Hematopoietic multipotent progenitor cell treated with erythropoietin and hydrocortisone succinate and interleukin-3 and kit ligand, for 4 days (in vitro differentiated cells): ENCODE measurements around the gene KCNH8.
A peak's percentile ranks its signal among the peaks of the same experiment; 100 is the strongest.

ENCODE experiments used
- DNase-seq: peaks from one replicate; pipeline ENCODE4 v3.0.0-alpha.2; 2015

Gene KCNH8

GRCh38 chr3:19392150-19392549 lies 243.8 kb downstream of the KCNH8 start:
- peak; percentile 38 for DNase-seq

- no peak for DNase-seq
Observed at GRCh38 chr3:19394946-19395345, 246.6 kb downstream of the KCNH8 start.

GRCh38 chr3:19396726-19397125 lies 248.4 kb downstream of the KCNH8 start:
- DNase-seq: no peak

DNA sequence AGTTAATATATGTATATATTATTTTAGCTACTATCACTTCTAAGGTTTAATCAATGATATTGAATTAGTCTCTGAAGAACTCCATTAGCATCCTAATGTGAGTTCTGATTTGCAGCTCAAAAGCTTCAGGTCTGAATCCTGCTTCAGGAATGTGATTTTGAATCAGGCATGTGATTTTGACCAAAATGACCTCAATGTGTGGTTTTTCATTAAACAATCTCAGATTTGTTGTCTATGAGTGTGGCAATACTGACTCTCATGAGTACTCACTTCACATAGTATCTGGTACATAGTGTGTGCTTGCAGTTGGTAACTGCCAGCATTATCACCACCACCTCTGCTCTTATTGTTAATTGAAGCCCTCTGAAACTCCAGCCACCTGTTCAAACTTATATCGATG lies 251.0 kb downstream of the KCNH8 start:
- DNase-seq: no peak

DNA sequence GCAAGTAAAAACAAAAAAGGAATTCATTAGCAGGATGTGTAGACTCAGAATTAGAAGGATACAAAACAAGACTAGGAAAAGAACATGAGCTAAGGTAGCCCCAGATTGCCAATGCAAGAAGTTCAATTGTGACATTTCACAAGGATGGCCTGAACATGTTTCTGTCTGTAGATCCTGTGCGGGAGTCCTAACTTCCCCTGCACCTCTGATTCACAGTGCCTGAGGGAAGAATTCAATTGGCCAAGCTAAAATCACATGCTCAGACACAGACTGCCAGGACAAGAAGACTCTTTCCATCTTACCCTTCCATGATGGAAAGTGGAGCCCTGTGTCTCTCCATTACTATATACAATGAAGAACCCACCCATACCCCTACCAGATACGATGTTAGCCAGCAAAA lies 251.5 kb downstream of the KCNH8 start:
- no peak for DNase-seq

GRCh38 chr3:19420159-19420558 lies 271.8 kb downstream of the KCNH8 start:
- DNase-seq: no peak

GRCh38 chr3:19425825-19426224 lies 277.5 kb downstream of the KCNH8 start:
- no peak for DNase-seq

DNA sequence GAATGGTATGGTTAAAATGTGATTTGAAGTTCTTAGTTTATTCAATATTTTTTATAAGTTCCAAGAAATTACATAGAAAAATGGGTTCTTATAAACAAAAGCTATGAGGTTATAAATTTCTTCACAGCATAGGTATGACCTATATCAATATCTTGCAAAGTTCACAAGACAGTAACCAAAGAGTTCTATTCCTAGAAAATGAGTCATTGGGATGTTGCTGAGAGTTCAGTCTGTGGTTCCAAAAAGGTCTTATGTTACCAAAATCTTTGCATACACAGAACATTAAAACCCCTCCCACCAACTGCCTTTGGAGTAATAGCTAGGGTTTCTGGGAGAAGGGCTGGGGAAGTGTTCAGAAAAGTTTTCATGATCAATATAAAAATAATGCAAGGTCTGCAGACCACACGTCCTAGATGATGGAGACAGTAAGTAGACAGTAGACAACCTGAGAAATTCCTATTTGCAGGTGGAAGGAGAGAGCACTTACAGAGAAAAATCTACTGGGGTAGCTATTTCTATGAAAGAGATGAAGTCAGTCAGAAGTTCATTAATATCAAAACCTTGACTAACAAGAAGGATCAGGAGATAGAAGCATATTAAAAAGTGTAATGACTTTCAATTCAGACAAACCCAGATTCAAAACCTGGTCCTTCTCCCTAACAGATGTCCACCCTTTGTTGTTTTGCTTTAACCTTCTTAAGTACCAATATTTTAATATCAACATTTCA lies 279.3 kb downstream of the KCNH8 start:
- DNase-seq: no peak

- DNase-seq: peak; percentile 1
Observed at GRCh38 chr3:19428729-19429128, 280.4 kb downstream of the KCNH8 start.

- no peak for DNase-seq
Observed at GRCh38 chr3:19432669-19433068, 284.4 kb downstream of the KCNH8 start.

GRCh38 chr3:19436746-19437145 lies 288.4 kb downstream of the KCNH8 start:
- no peak for DNase-seq

DNA sequence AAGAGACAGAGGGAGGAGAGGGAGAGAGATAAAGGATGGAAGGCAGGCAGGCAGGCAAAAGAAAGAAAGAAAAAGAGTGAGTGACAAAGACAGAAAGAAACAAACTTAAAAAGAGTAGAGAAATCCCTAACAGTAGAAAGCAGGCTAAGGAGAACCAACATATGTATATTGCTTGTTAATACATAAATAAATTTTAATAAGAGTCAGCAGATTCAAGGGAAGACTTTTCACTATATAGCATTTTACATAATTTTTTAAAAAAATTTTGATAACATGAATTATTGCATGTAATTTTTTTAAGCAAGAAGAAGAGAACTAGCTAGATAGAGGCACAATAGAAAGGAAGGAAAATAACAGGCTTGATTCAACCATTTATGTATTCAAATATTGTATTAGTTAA lies 291.6 kb downstream of the KCNH8 start:
- DNase-seq: no peak

DNA sequence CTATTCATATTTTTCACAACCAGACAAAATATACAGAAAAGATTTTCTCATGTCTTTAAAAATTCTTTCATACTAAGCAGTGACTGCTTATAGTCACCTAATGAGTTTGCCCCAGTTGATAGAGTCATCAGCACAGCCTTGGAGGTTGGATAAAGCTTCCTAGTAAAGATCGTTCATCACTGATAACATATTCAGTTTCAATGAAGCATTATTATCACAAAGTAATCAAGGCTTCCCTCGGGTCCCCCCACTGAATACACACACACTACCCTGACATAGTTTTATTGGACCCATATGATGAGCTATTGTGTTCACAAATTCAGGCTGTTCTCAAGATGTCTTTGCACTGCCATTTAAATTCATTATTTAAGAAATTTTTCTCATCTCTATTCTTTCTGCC lies 297.8 kb downstream of the KCNH8 start:
- DNase-seq: no peak

GRCh38 chr3:19446687-19447086 lies 298.4 kb downstream of the KCNH8 start:
- DNase-seq: no peak

GRCh38 chr3:19455546-19455945 lies 307.2 kb downstream of the KCNH8 start:
- no peak for DNase-seq

DNA sequence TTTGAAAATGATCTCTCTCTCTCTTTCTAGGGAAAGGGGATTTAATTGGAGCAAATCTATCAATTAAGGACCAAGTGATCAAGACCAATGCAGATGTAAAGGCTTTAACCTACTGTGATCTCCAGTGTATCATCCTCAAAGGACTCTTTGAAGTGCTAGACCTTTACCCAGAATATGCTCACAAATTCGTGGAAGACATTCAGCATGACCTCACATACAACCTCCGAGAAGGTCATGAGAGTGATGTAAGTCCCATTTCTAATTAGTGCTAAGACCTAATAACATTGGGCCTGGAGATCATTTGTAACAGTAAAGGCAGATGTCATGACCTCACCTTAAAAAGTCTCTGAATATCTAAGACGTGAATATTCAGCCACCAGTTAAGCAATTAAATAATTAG lies 308.4 kb downstream of the KCNH8 start:
- no peak for DNase-seq

DNA sequence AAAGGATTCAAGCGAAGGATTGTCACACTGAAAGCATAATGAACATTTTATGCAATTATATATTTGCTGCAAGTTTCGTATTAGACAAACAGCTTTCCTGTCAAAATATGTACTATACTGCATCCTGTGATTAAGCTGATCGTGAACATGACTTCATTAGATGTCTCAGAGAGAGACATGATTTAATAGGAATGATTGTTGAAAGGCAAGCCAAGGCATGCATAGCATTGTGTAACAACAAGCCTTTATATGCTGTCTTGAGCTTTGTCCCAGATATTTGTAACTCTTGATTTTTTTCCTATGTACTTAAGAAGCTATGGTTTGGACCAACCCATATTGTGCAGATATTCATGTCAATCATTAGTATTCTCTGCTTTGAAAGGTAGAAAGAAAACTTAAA lies 309.1 kb downstream of the KCNH8 start:
- DNase-seq: no peak

DNA sequence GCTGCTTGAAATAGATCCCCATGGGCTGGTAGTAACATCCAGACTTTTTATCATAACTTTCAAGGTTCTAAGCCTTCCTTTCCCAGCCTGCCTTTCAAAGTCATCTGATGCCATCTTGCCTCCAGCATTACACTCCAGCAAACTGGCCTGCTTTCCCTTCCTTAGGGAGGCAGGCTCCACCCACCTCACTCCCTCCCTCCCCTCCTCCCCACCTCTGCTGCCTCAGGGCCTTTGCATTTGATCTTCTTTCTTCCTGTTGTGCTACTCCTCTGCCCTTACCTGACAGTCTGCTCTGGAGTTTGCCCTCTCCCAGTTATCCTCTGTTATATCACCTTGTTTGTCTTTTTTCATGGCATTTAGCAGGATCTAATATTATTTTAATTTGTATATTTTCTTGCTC lies 319.5 kb downstream of the KCNH8 start:
- DNase-seq: no peak

DNA sequence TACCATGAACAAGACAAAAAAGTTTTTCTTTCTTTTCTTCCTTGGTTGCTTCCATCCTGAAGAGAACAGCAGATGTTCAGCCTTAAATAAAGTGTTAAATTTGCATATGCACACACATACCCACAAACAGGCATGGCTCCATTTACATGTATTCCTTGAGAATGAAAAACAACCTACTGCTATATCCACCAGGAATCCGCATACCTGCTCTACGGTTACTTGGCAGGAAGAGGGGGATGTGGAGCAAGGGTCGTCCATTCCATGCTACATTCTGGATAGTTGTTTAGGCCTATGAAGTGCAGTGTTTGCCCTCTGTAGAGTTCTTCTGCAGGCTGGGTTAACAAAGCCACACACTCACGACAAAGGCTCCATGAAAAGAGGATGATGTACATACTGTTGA lies 322.8 kb downstream of the KCNH8 start:
- DNase-seq: no peak

DNA sequence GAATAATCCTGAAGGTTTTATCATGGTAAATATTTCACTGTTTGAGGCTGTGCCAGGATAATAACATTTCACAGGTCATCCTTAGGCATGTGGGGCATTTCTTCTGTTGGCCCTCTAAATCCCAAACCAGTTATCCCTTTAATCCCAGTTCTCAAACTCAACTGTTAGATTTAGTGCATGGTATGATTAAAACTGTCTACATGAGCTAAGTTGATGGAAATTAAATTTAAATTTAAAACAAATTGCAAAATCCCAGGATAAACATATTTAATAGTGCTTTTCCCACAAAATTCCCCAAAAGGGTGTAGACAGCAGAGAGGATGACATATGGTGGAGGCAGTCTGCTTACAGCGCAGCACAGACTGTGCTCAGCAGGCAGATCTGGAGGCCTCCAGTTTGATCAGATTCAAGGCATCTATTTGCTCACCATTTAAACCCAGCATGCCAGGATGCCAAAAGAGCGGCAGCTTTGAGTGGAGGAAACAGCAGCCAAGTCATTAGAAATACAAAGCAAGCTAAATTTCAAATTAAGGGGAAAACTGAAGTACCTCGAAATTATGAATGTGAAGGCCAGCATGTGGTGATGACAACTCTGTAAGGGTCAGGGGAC lies 325.8 kb downstream of the KCNH8 start:
- DNase-seq: no peak

DNA sequence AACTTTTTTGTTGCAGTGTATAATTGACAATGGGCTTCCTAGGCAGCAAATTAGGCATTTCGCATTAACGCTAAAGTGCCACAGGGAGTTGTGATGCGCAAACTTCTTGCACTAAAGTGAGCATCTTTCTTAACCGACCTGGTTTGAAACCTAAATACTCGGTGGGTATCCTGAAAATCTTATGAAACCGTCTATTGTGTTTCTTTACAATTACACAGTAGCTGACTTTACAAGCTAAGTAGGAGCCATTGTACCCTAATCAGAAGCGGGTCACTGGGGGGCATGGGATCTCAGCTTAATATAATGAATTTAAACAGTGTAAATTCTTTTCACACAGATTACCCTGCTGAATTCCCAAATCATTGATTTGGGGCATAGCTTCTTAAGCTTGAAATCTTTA lies 328.0 kb downstream of the KCNH8 start:
- no peak for DNase-seq

- DNase-seq: no peak
Observed at GRCh38 chr3:19485267-19485666, 337.0 kb downstream of the KCNH8 start.

DNA sequence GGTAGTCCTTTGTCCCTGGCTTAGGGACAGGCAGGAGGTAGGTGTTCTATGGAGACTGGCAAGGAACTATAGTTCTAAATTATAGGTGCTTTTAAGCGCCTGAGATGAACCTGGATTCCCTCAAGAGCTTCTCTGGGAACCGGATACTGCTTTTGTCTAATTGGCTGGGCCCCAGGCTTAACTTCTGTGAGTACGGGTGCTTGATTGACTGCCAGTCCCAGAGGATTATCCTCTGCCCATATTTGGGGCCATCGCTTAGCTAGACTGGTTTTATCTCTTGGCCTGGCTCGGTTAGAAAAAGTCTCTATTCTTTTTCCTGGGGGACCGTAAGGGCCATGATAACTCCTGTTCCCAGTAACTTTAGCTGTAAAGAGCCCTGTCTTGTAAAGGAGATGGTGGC lies 339.1 kb downstream of the KCNH8 start:
- DNase-seq: no peak

GRCh38 chr3:19488939-19489338 lies 340.6 kb downstream of the KCNH8 start:
- DNase-seq: peak; percentile 54

GRCh38 chr3:19489936-19490335 lies 341.6 kb downstream of the KCNH8 start:
- no peak for DNase-seq
